Astrocyte (in vitro differentiated cells and primary cell): ENCODE results near the gene FNDC11.

ENCODE experiments used
- EZH2 ChIP-seq: IDR thresholded peaks from 2 replicates; pipeline ENCODE4 v1.6.1; 2012; ENCODE audit warnings: mild to moderate bottlenecking, low read length, inconsistent platforms; ENCODE audit not compliant: insufficient read depth
- TF ChIP-seq, protein P1 (sequence below): IDR thresholded peaks from 2 replicates; pipeline ENCODE4 v1.5.1; 2011; ENCODE audit warnings: low read depth, mild to moderate bottlenecking, inconsistent platforms, low read length, moderate library complexity; ENCODE audit not compliant: insufficient read depth

GRCh38 chr20:63517376-63518309 lies 36.3 kb upstream of the FNDC11 start:
- TF ChIP-seq, protein P1, sequence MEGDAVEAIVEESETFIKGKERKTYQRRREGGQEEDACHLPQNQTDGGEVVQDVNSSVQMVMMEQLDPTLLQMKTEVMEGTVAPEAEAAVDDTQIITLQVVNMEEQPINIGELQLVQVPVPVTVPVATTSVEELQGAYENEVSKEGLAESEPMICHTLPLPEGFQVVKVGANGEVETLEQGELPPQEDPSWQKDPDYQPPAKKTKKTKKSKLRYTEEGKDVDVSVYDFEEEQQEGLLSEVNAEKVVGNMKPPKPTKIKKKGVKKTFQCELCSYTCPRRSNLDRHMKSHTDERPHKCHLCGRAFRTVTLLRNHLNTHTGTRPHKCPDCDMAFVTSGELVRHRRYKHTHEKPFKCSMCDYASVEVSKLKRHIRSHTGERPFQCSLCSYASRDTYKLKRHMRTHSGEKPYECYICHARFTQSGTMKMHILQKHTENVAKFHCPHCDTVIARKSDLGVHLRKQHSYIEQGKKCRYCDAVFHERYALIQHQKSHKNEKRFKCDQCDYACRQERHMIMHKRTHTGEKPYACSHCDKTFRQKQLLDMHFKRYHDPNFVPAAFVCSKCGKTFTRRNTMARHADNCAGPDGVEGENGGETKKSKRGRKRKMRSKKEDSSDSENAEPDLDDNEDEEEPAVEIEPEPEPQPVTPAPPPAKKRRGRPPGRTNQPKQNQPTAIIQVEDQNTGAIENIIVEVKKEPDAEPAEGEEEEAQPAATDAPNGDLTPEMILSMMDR = no peak
- TF ChIP-seq EZH2 = no peak
